ENCODE data around the gene ATN1. TPM values are rescaled to one million over a fixed set of nuclear protein-coding genes. Genes with fewer than 3 reads are reported as not detected.
"Not testable (repeated sequence)": the region's sequence is repeated elsewhere in the genome, so short reads cannot be mapped to it uniquely, and the experiment has no call there.

ATN1 gene
- total RNA-seq: 100 to 1,000 TPM in 1 of 2 donors, 10 to 100 TPM in 1; 93.0 to 129 TPM

- H3K4me1 ChIP-seq (replicated peaks): peaks cover 22% of the 10 kb centered on the region
- TF ChIP-seq POLR2AphosphoS5 (IDR thresholded peaks at IDR 0.05) (peak; percentile 59), POLR2A (IDR thresholded peaks at IDR 0.05) (peak; percentile 62), CTCF (IDR thresholded peaks at IDR 0.05) (no peak)
- no peaks in the 10 kb centered on the region for H3K36me3 ChIP-seq
- WGBS: 1% methylated on average over 63 of the region's 66 CpGs
- no peaks in the 10 kb centered on the region for H3K9me3 ChIP-seq
- peak; percentile 74 for DNase-seq (ENCODE audit: low spot score)
- no peaks in the 10 kb centered on the region for H3K27me3 ChIP-seq (replicated peaks; ENCODE audit: insufficient read depth)
- peak within 1 kb of the TSS; percentile 94 to 98 for H3K27ac ChIP-seq
- intact Hi-C loops (cut with DNase I): no loop called here
- H3K4me3 ChIP-seq: peak within 1 kb of the TSS; percentile 92 to 95
Observed at GRCh38 chr12:6927379-6928021, at the start of gene ATN1. ATN1 (plus strand) TSS chr12:6927959; CDS start chr12:6934002, 6,043 bp downstream.

GRCh38 chr12:6879824-6880223, 47.9 kb upstream of the ATN1 start:
- H3K27me3 ChIP-seq (replicated peaks; ENCODE audit: insufficient read depth); H3K27ac ChIP-seq; H3K4me3 ChIP-seq; H3K36me3 ChIP-seq; DNase-seq (ENCODE audit: low spot score); H3K9me3 ChIP-seq; H3K4me1 ChIP-seq (replicated peaks): not testable (repeated sequence)
- intact Hi-C loops (cut with DNase I): loop anchor here (10.0 kb wide), 2 partner anchors 55 to 85 kb away; no protein-coding TSS in a partner anchor
- 95% methylated on average over 11 of the region's 11 CpGs for WGBS

DNA sequence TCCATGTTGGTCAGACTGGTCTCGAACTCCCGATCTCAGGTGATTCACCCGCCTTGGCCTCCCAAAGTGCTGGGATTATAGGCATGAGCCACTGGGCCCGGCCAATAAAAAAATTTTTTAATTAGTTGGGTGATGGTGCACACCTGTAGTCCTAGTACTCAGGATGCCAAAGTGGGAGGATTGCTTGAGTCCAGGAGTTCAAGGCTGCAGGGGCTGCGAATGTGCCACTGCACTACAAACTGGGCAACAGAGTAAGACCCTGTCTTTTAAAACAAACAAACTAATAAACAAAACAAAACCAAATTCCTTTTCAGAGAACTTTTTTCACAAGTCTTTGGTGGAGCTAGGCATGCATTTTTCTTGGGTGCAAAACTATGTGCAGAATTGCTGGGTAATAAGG, 44.5 kb upstream of the ATN1 start:
- Histone ChIP-seq H3K4me1 (replicated peaks) (no peaks in the 10 kb centered on the region), H3K27me3 (replicated peaks; ENCODE audit: insufficient read depth) (no peaks in the 10 kb centered on the region), H3K4me3 (no peak overlapping the region), H3K9me3 (no peaks in the 10 kb centered on the region), H3K27ac (no peak overlapping the region), H3K36me3 (no peaks in the 10 kb centered on the region)
- 93% methylated on average over 5 of the region's 5 CpGs for WGBS
- TF ChIP-seq CTCF (IDR thresholded peaks at IDR 0.05) (no peak), POLR2A (IDR thresholded peaks at IDR 0.05) (no peak), POLR2AphosphoS5 (IDR thresholded peaks at IDR 0.05) (no peak)
- intact Hi-C loops (cut with DNase I): no loop called here
- DNase-seq (ENCODE audit: low spot score): no peak

DNA sequence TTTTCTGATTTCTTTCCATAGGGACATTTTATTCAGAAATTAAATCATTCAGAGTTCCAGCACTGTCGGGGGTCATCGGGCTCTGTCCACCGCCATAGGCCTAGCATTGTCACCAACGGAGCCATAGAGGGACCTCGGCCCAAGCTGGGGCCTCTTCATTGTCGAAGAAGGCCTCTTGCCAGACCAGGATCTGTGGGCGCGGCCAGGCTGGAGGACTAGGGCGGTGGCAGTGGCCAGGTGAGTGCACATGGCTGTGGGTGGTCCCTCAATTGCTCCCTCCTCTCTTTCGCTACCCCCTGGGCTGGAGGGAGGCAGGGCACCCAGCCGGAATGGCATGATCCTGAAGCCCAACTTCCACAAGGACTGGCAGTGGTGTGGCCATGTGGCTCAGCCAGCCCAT, 44.1 kb upstream of the ATN1 start:
- no peak overlapping the region for H3K27ac ChIP-seq
- 91% methylated on average over 11 of the region's 11 CpGs for WGBS
- H3K4me3 ChIP-seq: no peak overlapping the region
- H3K27me3 ChIP-seq (replicated peaks; ENCODE audit: insufficient read depth): no peaks in the 10 kb centered on the region
- H3K36me3 ChIP-seq: no peaks in the 10 kb centered on the region
- TF ChIP-seq CTCF (IDR thresholded peaks at IDR 0.05) (no peak), POLR2A (IDR thresholded peaks at IDR 0.05) (no peak), POLR2AphosphoS5 (IDR thresholded peaks at IDR 0.05) (no peak)
- intact Hi-C loops (cut with DNase I): no loop called here
- no peaks in the 10 kb centered on the region for H3K4me1 ChIP-seq (replicated peaks)
- DNase-seq (ENCODE audit: low spot score): no peak
- no peaks in the 10 kb centered on the region for H3K9me3 ChIP-seq

- Histone ChIP-seq H3K4me3 (no peak overlapping the region), H3K36me3 (no peaks in the 10 kb centered on the region), H3K27me3 (replicated peaks; ENCODE audit: insufficient read depth) (no peaks in the 10 kb centered on the region), H3K27ac (no peak overlapping the region), H3K9me3 (no peaks in the 10 kb centered on the region), H3K4me1 (replicated peaks) (no peaks in the 10 kb centered on the region)
- 76% methylated on average over 22 of the region's 22 CpGs for WGBS
- TF ChIP-seq POLR2A (IDR thresholded peaks at IDR 0.05) (no peak), POLR2AphosphoS5 (IDR thresholded peaks at IDR 0.05) (no peak), CTCF (IDR thresholded peaks at IDR 0.05) (no peak)
- DNase-seq (ENCODE audit: low spot score): no peak
- intact Hi-C loops (cut with DNase I): no loop called here
Observed at GRCh38 chr12:6884539-6884938, 43.2 kb upstream of the ATN1 start.

GRCh38 chr12:6886206-6886999, 41.4 kb upstream of the ATN1 start:
- H3K9me3 ChIP-seq; DNase-seq (ENCODE audit: low spot score); intact Hi-C loops (cut with DNase I); H3K27me3 ChIP-seq (replicated peaks; ENCODE audit: insufficient read depth); H3K36me3 ChIP-seq; H3K4me1 ChIP-seq (replicated peaks); H3K27ac ChIP-seq; H3K4me3 ChIP-seq: not testable (repeated sequence)
- 72% methylated on average over 13 of the region's 15 CpGs for WGBS

Data from prostate gland (tissue), 2 donors.